K562 (cell line): ENCODE measurements around the gene UBE2R2. TPM values are rescaled to one million over a fixed set of nuclear protein-coding genes. Genes with fewer than 3 reads are reported as not detected.

Experiments used
- ATAC-seq: fragments of 200-7000 bp; cut with Tn5 transposase; 3 replicates; pipeline ENCODE4 v1.9.1; 2020; ENCODE audit warnings: moderate library complexity
- BruUV-seq: library from RNA; stranded (reverse); fragments of 400-500 nt; replicated peaks from 2 replicates; lab custom pipeline; 2021; lab: Mats Ljungman, UMichigan
- CTCF ChIA-PET: fragments of 300-600 bp; formaldehyde crosslinking; extraction: SDS; loops from one replicate; lab custom pipeline; 2021; ENCODE audit warnings: low intra/inter-chr PET ratio; lab: Yijun Ruan, JAX
- POLR2A ChIA-PET: fragments of 300-600, 350-650 bp; sonication (Branson Sonifier 250); formaldehyde crosslinking; extraction: SDS; loops from one replicate; lab custom pipeline; 2021; ENCODE audit warnings: antibody characterized with exemption, inconsistent platforms; lab: Yijun Ruan, JAX
- DNase-seq, 4 experiments: peaks; one replicate each; pipeline versions ENCODE4 v3.0.0 to v3.0.0-alpha.2; 2011 to 2018; ENCODE audit warnings: low spot score in 3 of 4, mixed read lengths in 3 of 4; ENCODE audit errors: extremely low read depth in 1 of 4
- FAIRE-seq: peaks from 2 replicates; lab custom pipeline; 2011; peaks lifted over from hg19 to GRCh38; lab: Jason Lieb, UNC
- H2AFZ ChIP-seq: 2 replicates; pipeline ENCODE4 v1.6.0; 2011; ENCODE audit warnings: low read depth, low read length, control low read depth, inconsistent platforms
- H3K27ac ChIP-seq: fragments of 200-600 bp; 3 replicates; pipeline ENCODE4 v1.8.0; 2011; ENCODE audit warnings: low read depth, mild to moderate bottlenecking, control low read depth, inconsistent platforms, low read length, moderate library complexity, mixed read lengths; ENCODE audit errors: extremely low read depth
- H3K27me3 ChIP-seq, 2 experiments: fragments of 300-600 bp in 1 of 2; 2 replicates in 1 of 2; 3 replicates in 1 of 2; pipeline versions ENCODE4 v1.6.0 to v1.8.0; 2011; ENCODE audit warnings: inconsistent platforms in 2 of 2, low read length in 2 of 2, mild to moderate bottlenecking in 1 of 2, mixed read lengths in 1 of 2, moderate library complexity in 1 of 2; ENCODE audit not compliant: control insufficient read depth in 2 of 2, insufficient read depth in 2 of 2
- H3K36me3 ChIP-seq: fragments of 300-600 bp; 3 replicates; pipeline ENCODE4 v1.8.0; 2011; ENCODE audit warnings: mild to moderate bottlenecking, low read length, inconsistent platforms; ENCODE audit not compliant: control insufficient read depth, insufficient read depth
- H3K4me1 ChIP-seq, 2 experiments: fragments of 200-600 bp in 1 of 2; replicated peaks in 1 of 2; 2 replicates in 1 of 2; 3 replicates in 1 of 2; pipeline versions ENCODE4 v1.5.1 to v1.8.0; 2011; ENCODE audit warnings: inconsistent platforms in 2 of 2, low read length in 2 of 2, mild to moderate bottlenecking in 1 of 2, mixed read lengths in 1 of 2, moderate library complexity in 1 of 2; ENCODE audit not compliant: control insufficient read depth in 2 of 2, insufficient read depth in 2 of 2
- H3K4me2 ChIP-seq: 2 replicates; pipeline ENCODE4 v1.6.1; 2011; ENCODE audit warnings: low read length, control low read depth, inconsistent platforms, mixed read lengths; ENCODE audit not compliant: insufficient read depth
- H3K4me3 ChIP-seq: fragments of 200-600 bp; sonication (generic), shearing (Covaris generic); 2 replicates; pipeline ENCODE4 v1.5.1; 2016; ENCODE audit warnings: control low read depth, inconsistent platforms
- H3K79me2 ChIP-seq: fragments of 200-600 bp; 3 replicates; pipeline ENCODE4 v1.8.0; 2011; ENCODE audit warnings: low read length, inconsistent platforms; ENCODE audit not compliant: control insufficient read depth, insufficient read depth
- H3K9ac ChIP-seq, 2 experiments: 2 replicates each; pipeline versions ENCODE4 v1.6.0 to v1.6.1; 2011; ENCODE audit warnings: low read depth in 2 of 2, low read length in 2 of 2, control low read depth in 1 of 2, inconsistent platforms in 1 of 2, mild to moderate bottlenecking in 1 of 2, mixed read lengths in 1 of 2; ENCODE audit not compliant: insufficient read depth in 1 of 2
- H3K9me1 ChIP-seq: one replicate; pipeline ENCODE4 v1.6.0; 2011; ENCODE audit warnings: inconsistent platforms, mild to moderate bottlenecking, low read length, moderate library complexity; ENCODE audit not compliant: control insufficient read depth, insufficient read depth
- H3K9me3 ChIP-seq: replicated peaks from 2 replicates; pipeline ENCODE4 v1.5.1; 2011; ENCODE audit warnings: low read depth, low read length, inconsistent platforms; ENCODE audit not compliant: control insufficient read depth, insufficient read depth
- H4K20me1 ChIP-seq: replicated peaks from 2 replicates; pipeline ENCODE4 v1.6.1; 2011; ENCODE audit warnings: low read length, inconsistent platforms, mixed read lengths; ENCODE audit not compliant: control insufficient read depth, insufficient read depth
- C11orf30 ChIP-seq: fragments of 450-650 bp; IDR thresholded peaks from 2 replicates; pipeline ENCODE4 v1.6.1; 2016; ENCODE audit warnings: low read depth, mild to moderate bottlenecking
- FOXM1 ChIP-seq, 2 experiments: fragments of 450-650 bp in 1 of 2; sonication (generic) in 1 of 2; formaldehyde crosslinking in 1 of 2; IDR thresholded peaks; 2 replicates each; pipeline versions ENCODE4 v1.6.1 to v1.9.0; 2017 to 2022; ENCODE audit warnings: low read depth in 2 of 2, mild to moderate bottlenecking in 2 of 2, missing genetic modification reagents in 1 of 2, moderate library complexity in 1 of 2
- ZNF316 ChIP-seq: fragments of 450-650 bp; IDR thresholded peaks from 2 replicates; pipeline ENCODE4 v1.6.1; 2016
- WGBS: fragments of 100-300 bp; shearing (Covaris generic); methylation state at CpG from one replicate; pipeline ENCODE4 v1.1.6; 2016; ENCODE audit warnings: low coverage, mixed read lengths; ENCODE audit not compliant: insufficient coverage; ENCODE audit errors: missing lambda C conversion rate; 5-methylcytosine and 5-hydroxymethylcytosine counted together
- in situ Hi-C: fragments of 300-500 bp; cut with MboI; formaldehyde crosslinking; loops from 4 replicates; pipeline ENCODE4 v1.15.0; 2018; ENCODE audit warnings: inconsistent platforms, mixed read lengths
- intact Hi-C: fragments of 100-400 bp; cut with micrococcal nuclease; formaldehyde crosslinking; loops from 2 replicates; pipeline ENCODE4 v1.14.2; 2022
- polyA plus RNA-seq, 8 experiments: library from polyadenylated mRNA; depleted of rRNA in 4 of 8; stranded (reverse) in 5 of 8; unstranded in 3 of 8; fragments of >200 nt; fragmentation: Nextera tagmentation in 2 of 8; fragmentation: Illumina TruSeq in 1 of 8; extraction: Ambion mirVana in 2 of 8; extraction: Trizol in 1 of 8; gene quantifications; 2 replicates each; pipeline versions ENCODE4 v1.2.1 to v1.2.3, GENCODE V29; 2011 to 2014; ENCODE audit warnings: inconsistent platforms in 1 of 8, missing spikeins in 1 of 8
- total RNA-seq, 7 experiments: library from RNA; depleted of rRNA in 6 of 7; stranded (reverse); fragments of >200 nt in 6 of 7; fragmentation: Illumina TruSeq in 2 of 7; extraction: Trizol in 2 of 7; gene quantifications; 2 replicates each; pipeline versions ENCODE4 v1.2.1 to v1.2.3, GENCODE V29; 2011 to 2021; ENCODE audit warnings: low replicate concordance in 1 of 7

The UBE2R2 gene
- total and polyA plus RNA-seq, 9 of the 15 experiments (the other 6 are each of a cell fraction or from before 2014, with no cell fraction given): 7.8 to 26.2 (median 11.8) TPM

DNA sequence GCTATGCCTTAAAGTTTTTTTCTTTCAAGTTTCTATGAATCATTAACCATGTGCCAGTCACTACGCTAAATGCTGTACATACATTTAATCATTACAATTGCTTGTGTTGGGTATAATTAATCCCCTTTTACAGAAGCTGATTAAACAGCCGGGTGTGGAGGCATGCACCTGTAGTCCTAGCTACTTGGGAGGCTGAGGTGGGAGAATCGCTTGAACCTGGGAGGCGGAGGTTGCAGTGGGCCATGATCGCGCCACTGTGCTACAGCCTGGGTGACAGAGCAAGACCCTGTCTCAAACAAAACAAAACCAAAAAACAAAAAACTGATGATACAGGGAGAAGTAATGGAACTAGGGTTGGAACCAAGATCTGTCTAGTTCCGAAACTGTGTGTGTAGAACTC lies 1.2 kb upstream of the UBE2R2 start:
- H3K9ac ChIP-seq: peak overlapping the region in 1 of 2 experiments; percentile 83; a peak in 2 of 4 replicates
- WGBS: 76% methylated on average over 7 of the region's 7 CpGs
- H2AFZ ChIP-seq: peak overlapping the region; percentile 96
- in situ Hi-C loops: no loop called here
- H3K4me3 ChIP-seq: no peak overlapping the region
- TF ChIP-seq FOXM1 (IDR thresholded peaks at IDR 0.05; ENCODE audit: low read depth): no peak
- no peak for TF ChIP-seq FOXM1 (CRISPR knock-in tag; IDR thresholded peaks at IDR 0.05; ENCODE audit: low read depth)
- 0 out of 2 replicates have a peak, but pooled peaks have one; percentile 12 for TF ChIP-seq ZNF316
- peak; percentile 11; the same call in 1 of the 2 replicates for TF ChIP-seq C11orf30
- H3K27me3 ChIP-seq: no peaks in the 10 kb centered on the region
- peak overlapping the region; percentile 84 for H3K4me2 ChIP-seq
- H3K27ac ChIP-seq: peak overlapping the region; percentile 92
- intact Hi-C loops: loop anchor here (10.0 kb wide), 1 partner anchor 99 kb away; no protein-coding TSS in a partner anchor
- peaks cover 11 to 18% of the 10 kb centered on the region in 2 experiments; a peak in 4 of 5 replicates for H3K4me1 ChIP-seq
- POLR2A ChIA-PET: interaction anchor here (0.5 to 0.9 kb wide), 3 partner anchors 20 to 148 kb away, joined by 3 to 4 read pairs (median 3); no protein-coding TSS in a partner anchor
- no peaks in the 10 kb centered on the region for H3K36me3 ChIP-seq
- FAIRE-seq: no peak
- no TSS peak for BruUV-seq
- H3K9me3 ChIP-seq: no peaks in the 10 kb centered on the region
- CTCF ChIA-PET: interaction anchor here (1.1 kb wide), 1 partner anchor 37 kb away, joined by 3 read pairs; no protein-coding TSS in a partner anchor
- no peak for ATAC-seq
- no peaks in the 10 kb centered on the region for H3K9me1 ChIP-seq
- H4K20me1 ChIP-seq: no peaks in the 10 kb centered on the region
- DNase-seq: no peak
- H3K79me2 ChIP-seq: peaks cover 36% of the 10 kb centered on the region
